Measurements from ENCODE around the gene RAB6D.
"Not testable (repeated sequence)": the region's sequence is repeated elsewhere in the genome, so short reads cannot be mapped to it uniquely, and the experiment has no call there.

Gene RAB6D

DNA sequence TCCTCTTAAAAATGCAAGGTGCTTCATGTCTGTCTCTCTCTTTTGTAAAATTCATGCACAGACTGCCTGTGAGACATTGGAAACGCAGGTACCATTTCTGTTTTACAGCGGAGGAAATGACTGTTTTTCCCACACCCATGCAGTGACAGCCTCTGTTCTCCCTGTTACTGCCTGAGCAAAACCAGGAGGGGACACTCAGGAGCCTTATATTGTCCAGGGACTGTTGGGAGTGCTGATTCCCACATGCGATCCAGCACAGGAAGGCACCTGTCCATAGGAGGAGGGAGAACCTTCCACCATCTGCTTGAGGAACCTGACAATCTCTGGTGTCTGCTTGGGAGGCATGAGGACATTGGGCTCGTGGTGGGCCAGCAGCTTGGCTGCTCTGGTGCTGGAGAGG is 36.9 kb upstream of the RAB6D start:
- TF ChIP-seq, protein P1, sequence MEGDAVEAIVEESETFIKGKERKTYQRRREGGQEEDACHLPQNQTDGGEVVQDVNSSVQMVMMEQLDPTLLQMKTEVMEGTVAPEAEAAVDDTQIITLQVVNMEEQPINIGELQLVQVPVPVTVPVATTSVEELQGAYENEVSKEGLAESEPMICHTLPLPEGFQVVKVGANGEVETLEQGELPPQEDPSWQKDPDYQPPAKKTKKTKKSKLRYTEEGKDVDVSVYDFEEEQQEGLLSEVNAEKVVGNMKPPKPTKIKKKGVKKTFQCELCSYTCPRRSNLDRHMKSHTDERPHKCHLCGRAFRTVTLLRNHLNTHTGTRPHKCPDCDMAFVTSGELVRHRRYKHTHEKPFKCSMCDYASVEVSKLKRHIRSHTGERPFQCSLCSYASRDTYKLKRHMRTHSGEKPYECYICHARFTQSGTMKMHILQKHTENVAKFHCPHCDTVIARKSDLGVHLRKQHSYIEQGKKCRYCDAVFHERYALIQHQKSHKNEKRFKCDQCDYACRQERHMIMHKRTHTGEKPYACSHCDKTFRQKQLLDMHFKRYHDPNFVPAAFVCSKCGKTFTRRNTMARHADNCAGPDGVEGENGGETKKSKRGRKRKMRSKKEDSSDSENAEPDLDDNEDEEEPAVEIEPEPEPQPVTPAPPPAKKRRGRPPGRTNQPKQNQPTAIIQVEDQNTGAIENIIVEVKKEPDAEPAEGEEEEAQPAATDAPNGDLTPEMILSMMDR (IDR thresholded peaks at IDR 0.05; ENCODE audit: low read depth, low read length), result no peak
- no peak for DNase-seq (ENCODE audit: extremely low read depth, low read depth)

DNA sequence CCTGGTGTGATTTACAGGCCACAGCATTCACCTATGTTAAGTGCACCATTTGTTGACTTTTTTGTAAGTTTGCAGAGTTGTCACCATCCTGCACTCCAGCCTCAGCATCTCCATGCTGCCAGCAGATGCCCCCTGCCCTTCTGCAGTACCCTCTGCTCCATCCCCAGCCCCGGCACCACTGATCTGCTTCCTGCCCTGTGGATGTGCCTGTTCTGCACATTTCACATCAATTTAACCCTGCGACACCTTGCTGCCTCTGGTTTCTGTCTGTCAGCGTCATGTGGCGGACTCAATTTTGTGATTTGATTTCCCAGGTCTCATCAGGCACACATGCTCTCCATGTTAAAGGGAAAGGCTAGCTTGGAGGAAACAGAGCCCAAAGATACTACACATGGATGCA is 36.5 kb upstream of the RAB6D start:
- not testable (repeated sequence) for DNase-seq (ENCODE audit: extremely low read depth, low read depth)

DNA sequence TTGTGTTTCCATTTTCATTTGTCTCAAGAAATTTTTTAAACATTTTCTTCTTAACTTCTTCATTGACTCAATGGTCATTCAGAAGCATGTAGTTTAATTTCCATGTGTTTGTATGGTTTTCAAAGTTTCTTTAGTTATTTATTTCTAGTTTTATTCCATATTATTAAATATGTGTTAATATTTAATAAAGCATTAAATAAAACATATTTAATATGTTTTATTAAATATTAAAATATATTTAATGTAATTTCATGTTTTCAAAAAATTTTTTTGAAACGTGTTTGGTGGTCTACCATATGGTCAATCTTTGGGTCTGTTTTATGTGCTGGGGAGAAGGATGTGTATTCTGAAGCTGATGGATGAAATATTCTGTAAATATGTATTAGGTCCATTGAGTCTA is 32.2 kb upstream of the RAB6D start:
- DNase-seq (ENCODE audit: extremely low read depth, low read depth), result not testable (repeated sequence)

DNA sequence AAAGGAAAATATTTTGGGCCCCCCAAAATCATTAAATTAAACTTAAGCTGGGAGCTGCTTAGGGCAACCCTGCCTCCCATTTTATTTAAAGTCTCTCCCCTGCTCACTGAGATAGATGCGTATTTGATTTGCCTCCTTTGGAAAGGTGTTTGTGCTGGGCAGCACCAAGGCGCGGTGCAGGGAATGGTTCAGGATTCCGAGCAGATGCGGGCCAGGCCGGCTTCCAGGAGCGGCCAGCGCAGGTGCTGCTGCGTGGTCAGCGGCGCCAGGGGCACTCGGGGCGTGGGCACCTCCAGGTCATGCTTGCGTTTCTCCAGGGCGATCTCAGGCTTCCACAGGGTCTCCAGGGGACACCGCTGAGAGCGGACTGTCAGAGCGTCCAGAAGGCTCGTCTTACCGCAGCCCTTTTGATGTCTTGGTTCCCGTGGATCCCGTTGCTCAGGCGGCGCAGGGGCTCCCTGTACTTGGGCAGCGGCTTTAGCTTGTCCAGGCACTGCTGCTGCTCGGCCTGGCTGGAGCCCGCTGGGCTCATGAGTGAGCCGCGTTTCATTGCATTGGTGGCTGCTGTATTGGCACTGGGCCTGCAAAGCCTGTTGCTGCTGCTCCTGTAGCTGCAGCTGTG is 31.2 kb upstream of the RAB6D start:
- DNase-seq (ENCODE audit: extremely low read depth, low read depth), result not testable (repeated sequence)

DNA sequence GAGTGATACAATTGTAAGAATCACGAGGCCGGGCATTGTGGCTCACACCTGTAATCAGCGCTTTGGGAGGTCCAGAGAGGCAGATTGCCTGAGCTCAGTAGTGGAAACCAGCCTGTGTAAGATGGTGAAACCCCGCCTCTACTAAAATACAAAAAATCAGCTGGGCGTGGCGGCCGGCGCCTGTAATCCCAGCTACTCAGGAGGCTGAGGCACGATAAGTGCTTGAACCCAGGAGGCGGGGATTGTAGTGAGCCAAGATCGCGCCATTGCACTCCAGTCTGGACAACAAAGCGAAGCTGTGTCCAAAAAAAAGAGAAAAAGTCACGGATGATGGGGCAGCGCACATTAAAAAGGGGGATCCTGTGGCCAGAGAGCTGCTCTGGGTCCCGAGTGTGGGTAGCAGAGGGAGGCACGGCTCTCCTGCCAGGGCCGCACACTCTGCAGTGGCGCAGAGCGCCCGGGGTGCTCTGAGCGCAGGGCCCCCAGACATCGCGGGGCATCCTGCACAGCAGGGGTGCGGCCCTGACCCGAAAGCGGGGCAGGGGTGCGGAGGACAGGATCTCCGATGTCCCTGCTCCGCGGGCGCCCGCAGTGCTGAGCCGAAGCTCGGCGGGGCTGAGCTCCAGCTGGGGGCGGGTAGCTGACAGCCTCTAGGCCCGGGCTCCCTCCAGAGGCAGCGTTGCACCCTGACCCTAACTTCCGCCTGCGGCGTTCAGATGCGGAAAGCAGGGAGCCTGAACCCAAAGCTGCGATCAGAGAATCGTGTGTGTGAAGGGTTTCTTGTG is 30.4 kb upstream of the RAB6D start:
- TF ChIP-seq, protein P1 (IDR thresholded peaks at IDR 0.05; ENCODE audit: low read depth, low read length), result no peak; the same call in 1 of the 2 replicates
- DNase-seq (ENCODE audit: extremely low read depth, low read depth), result no peak

DNA sequence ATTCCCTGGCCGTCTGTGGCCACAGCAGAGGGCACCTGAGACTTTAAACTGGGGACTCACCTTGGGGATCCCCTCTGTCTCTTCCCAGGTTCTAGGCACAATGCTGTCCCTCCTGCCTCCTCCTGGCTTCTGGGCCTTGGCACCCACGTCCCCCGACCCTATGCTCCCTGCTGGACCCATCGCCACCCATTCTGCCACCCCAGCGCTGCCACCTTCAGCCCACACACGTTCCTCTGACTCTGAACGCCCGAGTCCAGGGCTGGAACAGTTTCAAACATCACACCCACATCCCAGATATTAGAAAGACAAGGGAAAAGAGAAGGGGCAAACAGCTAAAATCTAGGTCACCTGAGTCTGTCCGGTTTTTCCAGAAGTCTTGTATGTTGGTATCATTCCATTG is 28.0 kb upstream of the RAB6D start:
- DNase-seq (ENCODE audit: extremely low read depth, low read depth), result not testable (repeated sequence)

DNA sequence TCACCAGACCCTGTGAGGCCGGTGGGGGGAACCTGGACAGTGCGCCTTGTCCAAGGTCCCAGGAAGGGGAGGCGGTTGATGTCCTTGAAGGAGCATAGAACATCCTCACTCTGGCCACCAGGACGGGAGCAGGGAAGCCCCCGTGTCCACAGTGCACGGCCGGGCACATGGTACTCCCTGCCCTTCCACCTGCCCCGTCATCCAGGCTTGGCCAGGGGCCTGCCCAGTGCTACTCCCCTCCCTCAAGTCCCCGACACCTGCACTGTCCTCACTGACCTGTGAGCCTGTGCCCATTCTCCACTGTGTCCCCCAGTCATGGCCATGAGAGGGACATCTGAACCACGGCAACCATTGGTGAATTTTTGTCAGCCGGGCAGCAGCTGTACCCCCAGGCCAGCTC is 27.5 kb upstream of the RAB6D start:
- not testable (repeated sequence) for DNase-seq (ENCODE audit: extremely low read depth, low read depth)

DNA sequence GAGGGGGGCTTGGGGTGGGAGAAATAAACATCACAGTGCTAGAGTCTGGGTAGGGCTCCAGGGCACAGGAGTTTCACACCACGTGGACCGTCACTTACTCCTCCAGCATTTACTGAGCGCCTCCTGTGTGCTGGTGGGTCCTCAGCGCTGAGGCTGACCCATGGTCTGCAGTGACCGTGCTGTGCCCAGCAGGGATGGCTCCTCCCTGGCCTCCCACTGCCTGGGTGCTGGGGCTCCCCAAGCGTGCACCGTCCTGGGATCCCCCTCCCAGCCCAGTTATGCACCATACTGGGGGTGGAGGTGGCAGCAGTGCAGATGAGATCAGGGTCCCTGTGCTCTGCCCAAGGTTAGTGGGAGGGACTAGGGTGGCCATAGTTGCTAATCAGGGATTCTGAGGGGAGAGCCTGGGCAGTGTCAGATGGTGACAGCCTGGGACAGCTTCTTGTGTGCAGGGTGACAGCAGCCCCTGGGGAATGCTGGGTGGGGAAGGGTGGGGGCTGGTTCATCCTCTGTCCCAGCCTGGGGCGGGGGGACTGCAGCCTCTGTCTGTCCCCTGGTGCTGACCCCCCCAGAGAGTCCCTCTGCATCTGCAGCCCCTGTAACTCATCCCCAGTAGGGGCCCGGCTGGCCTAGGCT is 26.6 kb upstream of the RAB6D start:
- DNase-seq (ENCODE audit: extremely low read depth, low read depth), result not testable (repeated sequence)

DNA sequence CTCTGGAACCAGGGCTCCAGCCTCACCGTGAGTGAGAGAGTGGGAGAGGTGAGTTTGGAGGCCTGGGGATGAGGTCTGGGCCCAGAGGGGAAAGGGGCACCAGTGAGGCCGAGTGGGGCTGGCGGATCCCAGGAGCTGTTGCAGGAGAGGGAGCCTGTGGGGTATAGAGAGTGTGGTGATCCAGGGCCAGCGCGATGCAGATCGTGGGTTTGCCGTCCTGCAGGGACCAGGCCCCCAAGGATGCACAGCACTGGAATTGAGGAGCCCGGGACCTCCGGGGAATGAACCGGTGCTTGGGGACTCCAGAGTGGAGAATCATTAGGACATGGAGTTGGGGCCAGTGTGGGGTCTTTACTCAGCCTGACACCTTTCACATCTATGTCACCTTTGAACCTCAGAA is 25.7 kb upstream of the RAB6D start:
- TF ChIP-seq, protein P1 (IDR thresholded peaks at IDR 0.05; ENCODE audit: low read depth, low read length), result no peak
- DNase-seq (ENCODE audit: extremely low read depth, low read depth), result no peak

DNA sequence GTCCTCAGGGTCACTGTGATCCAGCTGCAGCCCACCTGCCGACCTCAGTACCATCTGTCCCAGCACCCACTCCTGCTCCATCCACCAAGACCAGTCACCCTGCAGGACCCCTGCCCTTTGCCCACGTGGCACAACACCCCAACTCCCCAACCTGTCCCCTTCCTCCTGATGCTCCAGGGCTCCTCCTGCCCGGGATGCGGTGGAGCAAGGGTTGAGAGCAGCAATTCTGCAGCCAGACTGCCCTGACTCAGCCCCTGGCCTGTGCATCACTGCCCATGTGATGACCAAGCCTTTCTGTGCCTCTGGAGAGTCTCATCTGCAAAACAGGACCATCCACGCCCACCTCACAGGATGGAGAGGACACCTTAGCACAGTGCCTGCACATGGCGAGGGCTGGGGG is 24.9 kb upstream of the RAB6D start:
- DNase-seq (ENCODE audit: extremely low read depth, low read depth), result not testable (repeated sequence)

DNA sequence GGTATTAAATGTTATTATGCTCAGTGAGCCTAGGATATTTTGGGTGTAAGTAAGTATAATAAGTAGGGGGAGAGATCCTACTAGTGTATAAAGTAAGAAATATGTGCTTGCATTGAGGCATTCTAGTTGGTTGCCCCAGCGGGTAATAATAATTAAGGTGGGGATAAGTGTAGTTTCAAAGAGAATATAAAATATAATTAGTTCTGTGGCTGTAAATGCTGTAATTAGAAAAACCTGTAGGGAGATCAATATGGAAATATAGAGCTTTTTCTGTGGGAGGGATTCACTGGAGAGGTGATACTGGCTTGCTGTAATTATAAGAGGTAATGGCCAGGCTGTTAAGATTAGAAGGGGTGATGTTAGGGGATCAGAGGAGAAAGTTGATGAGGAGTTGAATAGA is 9.1 kb upstream of the RAB6D start:
- DNase-seq (ENCODE audit: extremely low read depth, low read depth), result not testable (repeated sequence)

DNA sequence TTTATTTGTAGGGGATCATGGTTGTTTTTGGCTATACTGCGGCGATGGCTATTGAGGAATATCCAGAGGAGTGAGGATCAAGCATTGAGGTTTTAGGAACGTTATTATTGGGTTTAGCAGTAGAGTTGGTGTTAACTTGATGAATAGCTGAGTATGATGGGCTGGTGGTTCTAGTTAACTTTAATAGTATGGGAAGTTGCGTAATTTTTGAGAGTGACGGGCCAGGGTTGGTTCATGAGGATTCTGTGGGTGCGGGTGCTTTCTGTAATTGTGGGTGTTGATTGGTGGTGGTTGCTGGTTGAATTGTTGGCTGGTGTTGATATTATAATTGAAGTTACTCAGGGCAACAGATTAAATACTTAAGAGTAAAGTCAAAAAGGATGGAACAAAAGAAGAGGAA is 6.0 kb upstream of the RAB6D start:
- DNase-seq (ENCODE audit: extremely low read depth, low read depth), result no peak
- TF ChIP-seq, protein P1 (IDR thresholded peaks at IDR 0.05; ENCODE audit: low read depth, low read length), result no peak

DNA sequence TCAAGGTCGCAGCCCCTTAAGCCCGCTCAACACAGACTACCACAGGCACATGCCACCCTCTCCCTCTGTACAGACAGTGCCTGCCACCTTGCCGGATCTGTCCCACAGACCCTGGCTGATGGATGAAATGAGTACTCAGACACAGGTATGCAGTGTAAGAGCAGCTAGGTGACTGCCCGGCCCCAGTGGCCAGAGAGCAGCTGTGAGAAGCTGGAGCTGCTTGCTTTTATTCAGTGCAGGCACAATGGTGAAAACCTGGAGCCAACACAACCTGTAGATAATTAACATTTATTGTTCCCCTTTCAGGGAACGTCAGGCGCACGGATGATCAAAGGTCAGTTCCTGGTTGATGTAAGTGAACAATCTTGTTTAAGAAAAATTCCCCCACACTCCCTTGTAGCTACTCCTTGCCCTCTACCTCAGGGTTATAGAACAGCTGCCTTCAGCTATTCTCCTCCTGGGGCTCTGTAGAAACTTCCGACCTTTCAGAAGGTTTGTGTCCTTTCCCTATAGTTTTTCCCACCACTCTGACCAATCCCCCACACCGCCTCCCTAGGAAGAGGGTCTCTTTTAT is 4.6 kb upstream of the RAB6D start:
- not testable (repeated sequence) for DNase-seq (ENCODE audit: extremely low read depth, low read depth)
